Gastroesophageal sphincter (tissue), 4 donors: ENCODE measurements around the gene OTUB2. TPM values are rescaled to one million over a fixed set of nuclear protein-coding genes. Genes with fewer than 3 reads are reported as not detected.

ENCODE experiments used
- ATAC-seq: fragments of 150-250 bp; one replicate; pipeline ENCODE4 v1.9.1; 2016; ENCODE audit warnings: mild to moderate bottlenecking, moderate library complexity
- H3K27ac ChIP-seq, 4 donors: fragments of 200-600 bp; sonication (generic) in 3 of 4; 1 replicate in 3 of 4; 2 replicates in 1 of 4; pipeline ENCODE4 v1.5.1; 2016 to 2019
- H3K27me3 ChIP-seq: fragments of 200-600 bp; sonication (generic); one replicate; pipeline ENCODE4 v1.5.1; 2019
- H3K36me3 ChIP-seq, 2 donors: fragments of 200-600 bp; sonication (generic); one replicate each; pipeline ENCODE4 v1.5.1; 2019; ENCODE audit warnings: control low read depth in 1 of 2
- H3K4me1 ChIP-seq, 3 donors: fragments of 200-600 bp; sonication (generic); 1 replicate in 2 of 3; 2 replicates in 1 of 3; pipeline ENCODE4 v1.5.1; 2016 to 2019; ENCODE audit warnings: control low read depth in 2 of 3
- H3K4me3 ChIP-seq, 2 donors: fragments of 200-600 bp; sonication (generic); one replicate each; pipeline ENCODE4 v1.5.1; 2019; ENCODE audit warnings: mild to moderate bottlenecking in 1 of 2, moderate library complexity in 1 of 2
- H3K9me3 ChIP-seq, 3 donors: fragments of 200-600 bp; sonication (generic); one replicate each; pipeline ENCODE4 v1.5.1; 2017 to 2019; ENCODE audit warnings: control low read depth in 2 of 3
- EP300 ChIP-seq: sonication (generic); formaldehyde crosslinking; IDR thresholded peaks from one replicate; pipeline ENCODE4 v1.6.1; 2017; ENCODE audit warnings: antibody characterized with exemption, mild to moderate bottlenecking
- POLR2A ChIP-seq, 2 donors: fragments of 450-650 bp; IDR thresholded peaks; one replicate each; pipeline ENCODE4 v1.6.1; 2017; ENCODE audit warnings: antibody characterized with exemption in 2 of 2, mild to moderate bottlenecking in 2 of 2, moderate library complexity in 1 of 2
- POLR2AphosphoS5 ChIP-seq: sonication (generic); formaldehyde crosslinking; IDR thresholded peaks from one replicate; pipeline ENCODE4 v1.6.1; 2017; ENCODE audit warnings: antibody characterized with exemption
- WGBS, 2 donors: methylation state at CpG; one replicate each; pipeline ENCODE4 v1.1.5; 2018; ENCODE audit warnings: low coverage in 1 of 2; 5-methylcytosine and 5-hydroxymethylcytosine counted together
- total RNA-seq, 4 donors: library from RNA; depleted of rRNA; stranded (reverse); fragments of >200 nt; gene quantifications; one replicate each; pipeline ENCODE4 v1.1.0, GENCODE V29; 2016
- TF ChIP-seq, protein P1 (sequence below), 4 experiments: fragments of 200-600 bp in 2 of 4; fragments of 450-650 bp in 2 of 4; sonication (generic) in 1 of 4; IDR thresholded peaks; one replicate each; pipeline ENCODE4 v1.5.1; 2017 to 2019; ENCODE audit warnings: antibody characterized with exemption in 4 of 4, mild to moderate bottlenecking in 2 of 4, moderate library complexity in 2 of 4

Gene OTUB2
- total RNA-seq, 4 donors from 2014 or later = 0.16 to 0.84 (median 0.65) TPM

DNA sequence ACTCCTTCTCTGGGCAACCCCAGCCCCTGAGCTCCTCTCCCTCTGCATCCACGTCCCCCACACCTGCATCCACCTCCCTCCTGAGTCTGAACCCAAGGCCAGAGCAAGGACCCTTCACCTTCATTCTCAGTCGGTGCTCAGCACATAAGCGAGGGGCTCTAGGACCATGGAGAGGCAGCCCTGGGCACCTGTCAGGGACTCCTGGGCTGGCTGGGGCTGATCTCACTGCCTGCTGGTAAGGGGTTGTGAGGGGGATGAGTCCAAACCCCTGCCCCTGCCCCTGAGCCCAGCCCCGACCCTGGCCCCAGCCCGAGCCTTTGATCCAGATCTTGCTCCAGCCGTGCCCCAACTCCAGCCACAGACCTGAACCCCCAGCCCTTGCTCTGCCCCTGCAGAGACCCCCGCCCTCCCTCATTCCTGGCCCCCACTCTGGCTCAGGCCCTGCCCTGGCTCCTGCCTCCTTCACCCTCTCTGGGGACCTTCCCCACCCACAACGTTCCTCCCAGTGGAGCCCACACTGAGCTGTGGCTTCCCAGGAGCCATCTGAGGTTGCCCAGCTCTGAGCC lies 29.9 kb upstream of the OTUB2 start:
- peak overlapping the region in 3 of 4 donors; percentile 84 to 89 (median 85) for H3K27ac ChIP-seq
- no peak overlapping the region for H3K4me3 ChIP-seq
- TF ChIP-seq, protein P1, sequence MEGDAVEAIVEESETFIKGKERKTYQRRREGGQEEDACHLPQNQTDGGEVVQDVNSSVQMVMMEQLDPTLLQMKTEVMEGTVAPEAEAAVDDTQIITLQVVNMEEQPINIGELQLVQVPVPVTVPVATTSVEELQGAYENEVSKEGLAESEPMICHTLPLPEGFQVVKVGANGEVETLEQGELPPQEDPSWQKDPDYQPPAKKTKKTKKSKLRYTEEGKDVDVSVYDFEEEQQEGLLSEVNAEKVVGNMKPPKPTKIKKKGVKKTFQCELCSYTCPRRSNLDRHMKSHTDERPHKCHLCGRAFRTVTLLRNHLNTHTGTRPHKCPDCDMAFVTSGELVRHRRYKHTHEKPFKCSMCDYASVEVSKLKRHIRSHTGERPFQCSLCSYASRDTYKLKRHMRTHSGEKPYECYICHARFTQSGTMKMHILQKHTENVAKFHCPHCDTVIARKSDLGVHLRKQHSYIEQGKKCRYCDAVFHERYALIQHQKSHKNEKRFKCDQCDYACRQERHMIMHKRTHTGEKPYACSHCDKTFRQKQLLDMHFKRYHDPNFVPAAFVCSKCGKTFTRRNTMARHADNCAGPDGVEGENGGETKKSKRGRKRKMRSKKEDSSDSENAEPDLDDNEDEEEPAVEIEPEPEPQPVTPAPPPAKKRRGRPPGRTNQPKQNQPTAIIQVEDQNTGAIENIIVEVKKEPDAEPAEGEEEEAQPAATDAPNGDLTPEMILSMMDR (IDR thresholded peaks at IDR 0.05) = no peak
- TF ChIP-seq EP300 (no peak), POLR2A (IDR thresholded peaks at IDR 0.05) (no peak), POLR2AphosphoS5 (no peak)
- no peaks in the 10 kb centered on the region for H3K27me3 ChIP-seq
- H3K36me3 ChIP-seq = no peaks in the 10 kb centered on the region
- H3K4me1 ChIP-seq = peaks cover 0 to 38% (median 16%) of the 10 kb centered on the region in 3 donors
- no peak for ATAC-seq
- 40 to 57% methylated on average over 1 to 2 of the region's 8 CpGs for WGBS, 2 donors
- H3K9me3 ChIP-seq = no peaks in the 10 kb centered on the region

DNA sequence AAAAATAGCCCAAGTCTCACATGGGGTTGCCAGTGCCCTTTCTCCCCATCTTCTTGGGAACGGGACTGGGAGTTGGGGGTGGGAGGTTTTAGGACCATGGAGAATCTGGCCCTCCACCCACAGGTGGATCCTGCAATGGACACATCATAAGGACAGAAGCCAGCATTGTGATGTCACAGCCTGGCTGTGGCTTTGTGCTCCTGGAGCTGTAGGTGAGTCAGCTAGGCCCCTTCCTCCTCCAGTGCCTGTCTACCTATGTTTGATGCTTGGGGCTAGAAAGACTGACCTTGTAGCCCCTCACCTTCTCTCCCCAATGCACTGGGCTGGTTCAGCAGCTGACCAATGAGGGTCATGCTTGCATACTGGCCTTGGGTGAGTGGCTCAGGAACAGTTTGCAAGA lies 29.1 kb upstream of the OTUB2 start, which contains the start of gene CCDC197:
TSS of gene CCDC197 (plus strand) at position 220 of the 400 bp plus-strand sequence. CDS start 831 bp downstream, outside the sequence.
- no peaks in the 10 kb centered on the region for H3K9me3 ChIP-seq
- H3K36me3 ChIP-seq = no peaks in the 10 kb centered on the region
- 80% methylated on average over 1 of the region's 1 CpG; no CpG with 5 or more reads in 1 of the 2 donors for WGBS, 2 donors
- no peak for TF ChIP-seq POLR2AphosphoS5
- TF ChIP-seq EP300 = no peak
- TF ChIP-seq POLR2A (IDR thresholded peaks at IDR 0.05) = no peak
- TF ChIP-seq, protein P1 (IDR thresholded peaks at IDR 0.05) = no peak
- H3K4me1 ChIP-seq = peaks cover 0 to 47% (median 22%) of the 10 kb centered on the region in 3 donors
- ATAC-seq = no peak
- H3K4me3 ChIP-seq = no peak within 1 kb of the TSS
- peak within 1 kb of the TSS in 3 of 4 donors; percentile 84 to 89 (median 85) for H3K27ac ChIP-seq
- no peaks in the 10 kb centered on the region for H3K27me3 ChIP-seq

DNA sequence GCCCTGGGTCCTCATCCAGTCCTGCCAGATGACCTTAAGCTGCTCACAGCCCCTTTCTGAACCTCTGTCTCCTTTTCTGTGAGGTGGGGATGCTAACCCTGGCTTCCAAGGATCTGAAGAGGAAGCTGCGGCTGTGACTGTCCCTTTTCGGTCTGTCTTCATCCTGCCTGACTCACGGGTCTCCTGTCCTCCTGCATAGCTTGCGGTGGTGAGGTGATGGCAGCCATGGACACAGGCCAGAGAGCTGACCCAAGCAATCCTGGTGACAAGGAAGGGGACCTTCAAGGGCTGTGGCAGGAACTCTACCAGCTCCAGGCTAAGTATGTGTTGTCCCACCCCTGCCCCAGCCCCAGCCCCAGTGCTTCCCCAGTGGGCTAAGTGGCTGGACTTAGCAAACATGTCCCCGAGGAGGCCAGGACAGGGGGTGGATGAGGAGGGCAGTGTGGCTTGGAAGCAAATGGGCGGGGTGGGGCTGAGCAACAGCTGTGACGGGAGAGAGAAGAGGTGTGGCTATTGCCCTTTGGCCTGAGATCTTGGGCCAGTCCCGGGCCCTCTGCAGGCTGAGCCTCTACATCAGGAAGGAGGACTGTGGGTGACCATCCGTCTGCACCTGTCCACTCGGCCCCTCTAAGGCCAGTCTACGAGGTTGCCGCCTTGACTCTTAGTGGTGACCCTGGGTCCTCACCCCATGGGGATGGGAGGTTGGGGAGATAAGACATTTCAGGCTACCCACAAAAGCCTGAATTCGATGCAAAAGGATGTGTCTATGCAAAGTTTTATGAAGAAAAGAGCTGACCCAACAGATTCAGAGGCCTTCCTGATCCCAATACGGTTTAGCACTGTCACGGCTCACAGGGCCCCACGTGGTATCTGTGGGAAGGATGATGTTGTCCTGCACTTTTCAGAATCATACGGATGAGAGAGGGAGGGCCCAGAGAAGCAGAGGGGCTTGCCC lies 27.9 kb upstream of the OTUB2 start:
- 79 to 80% methylated on average over 2 to 4 of the region's 17 CpGs for WGBS, 2 donors
- no peaks in the 10 kb centered on the region for H3K9me3 ChIP-seq
- ATAC-seq = no peak
- no peaks in the 10 kb centered on the region for H3K27me3 ChIP-seq
- TF ChIP-seq POLR2A (IDR thresholded peaks at IDR 0.05) (no peak), POLR2AphosphoS5 (no peak), EP300 (no peak)
- TF ChIP-seq, protein P1 (IDR thresholded peaks at IDR 0.05) = no peak
- H3K4me1 ChIP-seq = peaks cover 0 to 47% (median 22%) of the 10 kb centered on the region in 3 donors
- no peak overlapping the region for H3K27ac ChIP-seq
- no peaks in the 10 kb centered on the region for H3K36me3 ChIP-seq
- H3K4me3 ChIP-seq = no peak overlapping the region

DNA sequence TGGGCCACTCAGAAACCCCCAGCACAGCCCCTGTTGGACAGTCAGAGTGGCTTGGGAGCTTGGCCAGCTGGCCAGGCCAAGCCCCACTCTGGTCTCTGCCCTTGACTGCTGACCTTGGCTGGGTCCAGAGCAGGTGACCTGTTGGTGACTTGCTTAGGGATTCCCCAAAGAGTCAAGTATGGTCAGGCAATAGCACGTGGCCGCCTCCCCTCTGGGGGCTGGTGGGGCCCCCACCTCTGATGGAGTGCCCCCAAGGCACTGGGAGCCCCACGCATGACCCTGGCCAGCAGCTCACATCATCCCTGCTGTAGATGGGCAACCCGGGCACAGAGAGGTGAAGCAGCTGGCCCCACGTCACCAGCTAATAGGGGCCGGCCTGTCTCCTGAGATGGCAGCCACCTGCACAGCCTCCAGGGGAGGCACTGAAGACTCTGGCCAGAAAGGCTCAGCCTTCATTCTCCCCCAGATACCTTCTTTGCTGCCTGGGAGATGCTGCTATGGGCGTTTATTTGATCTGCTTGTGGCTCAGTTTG lies 27.2 kb upstream of the OTUB2 start:
- ATAC-seq = no peak
- no CpG with 5 or more reads among the region's 7 CpGs for WGBS, 2 donors
- H3K4me3 ChIP-seq = no peak overlapping the region

More for the DNA sequence above, 27.2 kb upstream of the OTUB2 start:
- Histone ChIP-seq H3K27ac (no peak overlapping the region), H3K36me3 (no peaks in the 10 kb centered on the region), H3K4me1 (peaks cover 0 to 47% (median 22%) of the 10 kb centered on the region in 3 donors), H3K9me3 (no peaks in the 10 kb centered on the region), H3K27me3 (no peaks in the 10 kb centered on the region)
- TF ChIP-seq, protein P1 (IDR thresholded peaks at IDR 0.05) = no peak
- TF ChIP-seq POLR2A (IDR thresholded peaks at IDR 0.05) = no peak
